Breast epithelium (tissue), 4 donors: Measurements from ENCODE around the gene RELA. TPM values are rescaled to one million over a fixed set of nuclear protein-coding genes. Genes with fewer than 3 reads are reported as not detected.
A peak's percentile ranks its signal among the peaks of the same experiment; 100 is the strongest.

Experiments
- DNase-seq, 2 donors: peaks; one replicate each; pipeline ENCODE4 v3.0.0-alpha.2; 2019; ENCODE audit warnings: low spot score in 2 of 2
- H3K27ac ChIP-seq, 2 donors: fragments of 200-600 bp; sonication (generic) in 1 of 2; one replicate each; pipeline ENCODE4 v1.5.1; 2016 to 2019; ENCODE audit warnings: mild to moderate bottlenecking in 1 of 2
- H3K27me3 ChIP-seq, 2 donors: fragments of 200-600 bp; sonication (generic) in 1 of 2; one replicate each; pipeline versions ENCODE4 v1.5.1 to v1.6.0; 2017 to 2019; ENCODE audit warnings: control low read depth in 1 of 2, mild to moderate bottlenecking in 1 of 2
- H3K36me3 ChIP-seq: fragments of 200-600 bp; one replicate; pipeline ENCODE4 v1.5.1; 2019
- H3K4me1 ChIP-seq, 2 donors: fragments of 200-600 bp; sonication (generic); one replicate each; pipeline ENCODE4 v1.5.1; 2016 to 2019; ENCODE audit warnings: control low read depth in 1 of 2
- H3K4me3 ChIP-seq, 3 donors: fragments of 200-600 bp; sonication (generic); 1 replicate in 2 of 3; 2 replicates in 1 of 3; pipeline ENCODE4 v1.5.1; 2016 to 2019; ENCODE audit warnings: mild to moderate bottlenecking in 3 of 3, moderate library complexity in 2 of 3
- H3K9me3 ChIP-seq, 2 donors: fragments of 200-600 bp; sonication (generic) in 1 of 2; one replicate each; pipeline ENCODE4 v1.5.1; 2016 to 2019; ENCODE audit warnings: control low read depth in 1 of 2
- POLR2A ChIP-seq: fragments of 450-650 bp; IDR thresholded peaks from one replicate; pipeline ENCODE4 v1.6.1; 2016; ENCODE audit warnings: antibody characterized with exemption, mild to moderate bottlenecking, moderate library complexity
- POLR2AphosphoS5 ChIP-seq, 3 donors: sonication (generic); formaldehyde crosslinking; IDR thresholded peaks; one replicate each; pipeline ENCODE4 v1.6.1; 2017; ENCODE audit warnings: antibody characterized with exemption in 3 of 3
- intact Hi-C: fragments of 100-400 bp; cut with DNase I; formaldehyde crosslinking; loops from one replicate; pipeline ENCODE4 v1.15.1; 2023; ENCODE audit warnings: low total_unique reads
- total RNA-seq, 3 donors: library from RNA; depleted of rRNA; stranded (reverse); fragments of >200 nt; gene quantifications; one replicate each; pipeline ENCODE4 v1.1.0, GENCODE V29; 2016
- TF ChIP-seq, protein P1 (sequence below), 3 donors: fragments of 450-650 bp; IDR thresholded peaks; one replicate each; pipeline ENCODE4 v1.5.1; 2016 to 2017; ENCODE audit warnings: antibody characterized with exemption in 3 of 3, mild to moderate bottlenecking in 3 of 3, moderate library complexity in 3 of 3

The RELA gene
- total RNA-seq, 3 donors from 2014 or later, result 45.0 to 57.7 (median 46.2) TPM

DNA sequence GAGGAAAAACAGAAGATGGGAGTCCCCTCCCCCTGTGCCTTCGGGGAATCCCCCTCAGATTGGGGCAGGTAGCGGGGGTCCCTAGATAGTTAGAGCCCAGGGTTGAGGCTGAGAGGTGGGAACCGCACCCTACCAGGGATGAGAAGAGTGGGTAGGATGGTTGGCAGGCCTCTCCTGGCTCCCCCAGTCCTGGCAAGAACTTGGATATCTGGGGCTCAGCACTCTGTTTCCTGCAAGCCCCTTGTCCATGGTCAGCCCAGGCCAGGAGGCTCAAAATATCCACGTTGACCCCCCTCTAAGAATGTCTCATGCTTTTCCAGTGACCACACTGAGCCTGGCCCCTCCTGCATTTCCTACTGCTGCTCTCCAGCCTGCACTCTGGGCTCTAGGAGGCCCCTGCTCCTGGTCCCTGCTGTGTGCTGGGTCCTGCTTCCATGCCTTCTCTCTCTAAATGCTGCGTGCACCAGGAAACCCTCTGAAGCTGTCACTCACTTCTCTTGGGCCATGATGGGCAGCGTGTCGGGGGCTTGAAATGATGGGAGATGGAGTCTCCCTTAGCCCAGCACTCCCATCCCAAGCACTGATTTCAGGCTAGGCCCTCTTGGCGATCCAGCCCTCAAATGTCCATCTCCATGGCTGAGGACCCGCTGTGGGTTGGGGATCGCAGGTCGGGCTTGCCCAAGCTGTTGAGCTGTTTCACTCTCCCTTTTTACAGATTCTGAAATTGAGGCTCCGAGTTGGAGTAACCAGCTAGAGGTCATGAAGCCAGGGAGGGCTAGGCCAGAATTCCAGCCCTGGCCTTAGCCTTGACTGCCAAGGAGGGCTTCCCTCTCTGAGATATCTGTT is 50.7 kb downstream of the RELA start:
- peak overlapping the region; percentile 95 to 97 (median 97) for H3K4me3 ChIP-seq
- H3K4me1 ChIP-seq, result peaks cover 12 to 31% of the 10 kb centered on the region in 2 donors
- intact Hi-C loops, result loop anchor here (5.0 kb wide), 1 partner anchor 35 kb away; the partner anchor contains the start of gene EHBP1L1
- H3K27me3 ChIP-seq, result no peaks in the 10 kb centered on the region
- H3K27ac ChIP-seq, result peak overlapping the region; percentile 42 to 97
- no peaks in the 10 kb centered on the region for H3K9me3 ChIP-seq
- H3K36me3 ChIP-seq, result no peaks in the 10 kb centered on the region
- TF ChIP-seq POLR2AphosphoS5 (IDR thresholded peaks at IDR 0.05), result no peak
- TF ChIP-seq, protein P1, sequence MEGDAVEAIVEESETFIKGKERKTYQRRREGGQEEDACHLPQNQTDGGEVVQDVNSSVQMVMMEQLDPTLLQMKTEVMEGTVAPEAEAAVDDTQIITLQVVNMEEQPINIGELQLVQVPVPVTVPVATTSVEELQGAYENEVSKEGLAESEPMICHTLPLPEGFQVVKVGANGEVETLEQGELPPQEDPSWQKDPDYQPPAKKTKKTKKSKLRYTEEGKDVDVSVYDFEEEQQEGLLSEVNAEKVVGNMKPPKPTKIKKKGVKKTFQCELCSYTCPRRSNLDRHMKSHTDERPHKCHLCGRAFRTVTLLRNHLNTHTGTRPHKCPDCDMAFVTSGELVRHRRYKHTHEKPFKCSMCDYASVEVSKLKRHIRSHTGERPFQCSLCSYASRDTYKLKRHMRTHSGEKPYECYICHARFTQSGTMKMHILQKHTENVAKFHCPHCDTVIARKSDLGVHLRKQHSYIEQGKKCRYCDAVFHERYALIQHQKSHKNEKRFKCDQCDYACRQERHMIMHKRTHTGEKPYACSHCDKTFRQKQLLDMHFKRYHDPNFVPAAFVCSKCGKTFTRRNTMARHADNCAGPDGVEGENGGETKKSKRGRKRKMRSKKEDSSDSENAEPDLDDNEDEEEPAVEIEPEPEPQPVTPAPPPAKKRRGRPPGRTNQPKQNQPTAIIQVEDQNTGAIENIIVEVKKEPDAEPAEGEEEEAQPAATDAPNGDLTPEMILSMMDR (IDR thresholded peaks at IDR 0.05), result no peak
- no peak for TF ChIP-seq POLR2A
- DNase-seq, result no peak

DNA sequence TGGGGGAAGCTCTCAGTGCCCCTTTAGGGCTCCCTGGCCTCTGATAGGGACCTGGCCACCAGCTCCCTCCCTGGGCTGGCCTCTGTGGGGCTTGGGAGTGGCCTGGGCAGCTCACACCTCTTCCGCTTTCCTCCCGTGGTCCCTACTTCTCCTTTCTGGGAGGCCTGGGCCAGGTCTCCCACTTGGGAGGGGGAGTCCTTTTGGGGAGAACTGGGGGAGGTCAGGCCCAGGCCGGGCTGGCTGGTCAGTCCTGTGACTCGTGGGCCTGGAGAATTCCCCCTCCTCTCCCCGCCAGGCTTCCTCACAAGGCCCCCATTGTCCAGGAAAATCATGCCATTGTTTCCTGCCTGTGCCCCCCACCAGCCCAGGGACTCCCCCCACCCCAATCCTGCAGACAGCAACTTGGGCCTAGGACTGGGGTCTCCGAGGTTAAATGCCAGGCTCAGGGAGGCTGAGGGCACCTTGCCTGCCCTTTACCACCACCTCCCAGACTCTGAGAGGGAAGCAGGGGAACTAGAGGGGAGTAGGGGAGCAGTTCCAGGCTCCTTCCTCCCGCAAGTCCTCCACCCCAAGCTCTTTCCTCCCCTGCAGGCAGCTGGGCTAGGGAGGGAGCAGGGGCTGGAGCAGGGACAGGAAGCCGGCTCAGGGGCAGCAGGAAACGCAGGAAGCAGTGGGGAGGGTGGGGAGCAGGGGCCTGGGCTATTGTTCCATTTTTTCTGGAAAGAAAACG is 51.5 kb downstream of the RELA start:
- H3K9me3 ChIP-seq, result no peaks in the 10 kb centered on the region
- peak overlapping the region; percentile 95 to 97 (median 97) for H3K4me3 ChIP-seq
- peaks cover 12 to 25% of the 10 kb centered on the region in 2 donors for H3K4me1 ChIP-seq
- H3K27me3 ChIP-seq, result no peaks in the 10 kb centered on the region
- no peak for TF ChIP-seq POLR2A
- H3K36me3 ChIP-seq, result no peaks in the 10 kb centered on the region
- DNase-seq, result no peak
- intact Hi-C loops, result loop anchor here (5.0 kb wide), 1 partner anchor 34 kb away; the partner anchor contains the start of gene EHBP1L1
- H3K27ac ChIP-seq, result peak overlapping the region; percentile 42 to 97

DNA sequence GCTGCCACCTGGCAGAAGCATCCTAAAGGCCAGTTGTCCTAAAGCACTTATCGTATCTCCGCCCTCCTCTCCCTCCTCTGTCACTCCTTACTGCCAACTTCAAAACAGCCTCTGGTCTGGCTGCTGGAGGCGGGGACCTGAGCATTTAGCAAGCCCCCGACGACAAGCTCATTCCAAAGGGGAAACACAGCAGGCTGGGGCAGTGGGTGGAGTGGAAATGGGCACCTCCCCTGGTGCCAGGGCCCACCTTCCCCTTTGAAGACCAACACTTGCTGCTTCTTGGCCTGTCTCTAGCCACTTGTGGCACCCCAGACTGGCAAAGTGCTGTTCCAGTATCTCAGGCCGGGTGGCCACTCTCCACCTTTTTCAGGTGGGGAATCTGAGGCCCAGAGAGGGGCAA is 52.3 kb downstream of the RELA start:
- no peak for TF ChIP-seq POLR2AphosphoS5 (IDR thresholded peaks at IDR 0.05)
- TF ChIP-seq, protein P1 (IDR thresholded peaks at IDR 0.05), result no peak
- no peak for TF ChIP-seq POLR2A
- Histone ChIP-seq H3K27me3 (no peaks in the 10 kb centered on the region), H3K36me3 (no peaks in the 10 kb centered on the region), H3K9me3 (no peaks in the 10 kb centered on the region), H3K27ac (peak overlapping the region; percentile 42 to 97), H3K4me1 (peaks cover 12 to 25% of the 10 kb centered on the region in 2 donors), H3K4me3 (peak overlapping the region; percentile 95 to 97 (median 97))
- no peak for DNase-seq
- intact Hi-C loops, result loop anchor here (5.0 kb wide), 1 partner anchor 33 kb away; the partner anchor contains the start of gene EHBP1L1

DNA sequence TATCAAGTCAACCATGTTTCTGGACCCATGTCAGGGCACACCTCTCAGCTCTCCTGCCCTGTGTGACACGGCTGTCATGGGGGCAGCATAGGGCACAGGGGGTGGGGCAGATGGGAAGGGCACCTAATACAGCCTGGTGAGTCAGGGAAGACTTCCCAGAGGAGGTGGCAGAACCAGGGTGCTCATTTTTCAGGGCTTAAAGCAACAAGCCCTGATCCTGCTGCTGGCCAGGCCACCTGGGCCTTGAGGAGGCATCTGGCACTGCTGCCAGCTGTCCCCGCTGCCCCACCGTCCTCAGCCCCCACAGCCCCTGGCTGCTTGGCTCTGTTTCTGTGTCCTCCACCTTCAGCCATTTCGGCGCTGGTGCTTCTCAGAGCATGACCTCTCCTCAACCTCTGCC is 53.1 kb downstream of the RELA start:
- no peak overlapping the region for H3K4me3 ChIP-seq
- DNase-seq, result no peak
- no peaks in the 10 kb centered on the region for H3K36me3 ChIP-seq

DNA sequence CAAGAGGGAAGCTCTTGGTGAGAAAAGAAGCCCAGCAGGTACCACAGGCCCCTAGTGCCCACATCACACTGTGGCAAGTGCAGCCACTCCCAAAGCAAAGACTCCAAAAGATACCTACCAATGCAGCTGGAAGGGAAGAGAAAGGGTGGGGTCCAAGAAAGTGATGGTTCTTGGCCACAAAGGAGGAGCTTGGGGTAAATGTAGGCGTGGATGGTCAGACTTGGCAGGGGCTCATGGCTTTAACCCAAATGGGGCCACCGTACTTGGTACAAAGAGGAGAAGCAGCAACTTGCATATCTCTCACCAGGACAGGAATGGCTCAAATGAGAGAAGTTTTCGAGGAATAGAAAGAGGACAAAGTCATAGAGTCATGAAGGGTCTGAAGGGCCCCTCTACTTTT is 53.5 kb downstream of the RELA start:
- no peak for DNase-seq
- Histone ChIP-seq H3K9me3 (no peaks in the 10 kb centered on the region), H3K4me1 (peaks cover 12 to 25% of the 10 kb centered on the region in 2 donors), H3K4me3 (no peak overlapping the region), H3K27me3 (no peaks in the 10 kb centered on the region), H3K27ac (peak overlapping the region in 1 of 2 donors; percentile 97), H3K36me3 (no peaks in the 10 kb centered on the region)
- intact Hi-C loops, result no loop called here
- no peak for TF ChIP-seq POLR2A
- no peak for TF ChIP-seq POLR2AphosphoS5 (IDR thresholded peaks at IDR 0.05)
- TF ChIP-seq, protein P1 (IDR thresholded peaks at IDR 0.05), result no peak

More for the DNA sequence above, 53.1 kb downstream of the RELA start:
- intact Hi-C loops, result loop anchor here (5.0 kb wide), 1 partner anchor 32 kb away; the partner anchor contains the start of gene EHBP1L1
- Histone ChIP-seq H3K27me3 (no peaks in the 10 kb centered on the region), H3K9me3 (no peaks in the 10 kb centered on the region), H3K4me1 (peaks cover 12 to 25% of the 10 kb centered on the region in 2 donors), H3K27ac (peak overlapping the region in 1 of 2 donors; percentile 97)
- TF ChIP-seq, protein P1 (IDR thresholded peaks at IDR 0.05), result no peak
- TF ChIP-seq POLR2A, result no peak
- no peak for TF ChIP-seq POLR2AphosphoS5 (IDR thresholded peaks at IDR 0.05)
